Thyroid gland (tissue), 4 donors: ENCODE results near the gene PPM1E. TPM values are rescaled to one million over a fixed set of nuclear protein-coding genes. Genes with fewer than 3 reads are reported as not detected.

Experiments used
- DNase-seq, 2 donors: peaks; one replicate each; pipeline ENCODE4 v3.0.0-alpha.2; 2019
- H3K27ac ChIP-seq, 3 donors: fragments of 200-600 bp; sonication (generic); 1 replicate in 2 of 3; 2 replicates in 1 of 3; pipeline ENCODE4 v1.5.1; 2016 to 2019; ENCODE audit warnings: mild to moderate bottlenecking in 1 of 3, moderate library complexity in 1 of 3
- H3K27me3 ChIP-seq: fragments of 200-600 bp; sonication (generic); one replicate; pipeline ENCODE4 v1.5.1; 2019
- H3K36me3 ChIP-seq, 2 donors: fragments of 200-600 bp; sonication (generic); one replicate each; pipeline ENCODE4 v1.5.1; 2016 to 2019
- H3K4me1 ChIP-seq, 2 donors: fragments of 200-600 bp; sonication (generic); one replicate each; pipeline ENCODE4 v1.5.1; 2017 to 2019
- H3K4me3 ChIP-seq, 3 donors: fragments of 200-600 bp; sonication (generic); replicated peaks in 1 of 3; 1 replicate in 2 of 3; 2 replicates in 1 of 3; pipeline ENCODE4 v1.5.1; 2016; ENCODE audit warnings: mild to moderate bottlenecking in 1 of 3
- H3K9me3 ChIP-seq: fragments of 200-600 bp; sonication (generic); one replicate; pipeline ENCODE4 v1.5.1; 2017
- POLR2A ChIP-seq, 2 donors: fragments of 450-650 bp; IDR thresholded peaks; one replicate each; pipeline ENCODE4 v1.6.1; 2017; ENCODE audit warnings: antibody characterized with exemption in 2 of 2, mild to moderate bottlenecking in 2 of 2, moderate library complexity in 1 of 2
- WGBS, 2 donors: methylation state at CpG; one replicate each; pipeline ENCODE4 v1.1.5; 2017; 5-methylcytosine and 5-hydroxymethylcytosine counted together
- intact Hi-C: fragments of 100-400 bp; cut with DNase I; formaldehyde crosslinking; loops from one replicate; pipeline ENCODE4 v1.15.1; 2023
- total RNA-seq, 4 donors: library from RNA; depleted of rRNA; stranded (reverse); fragments of >200 nt; gene quantifications; one replicate each; pipeline ENCODE4 v1.2.3, GENCODE V29; 2016
- TF ChIP-seq, protein P1 (sequence below), 6 experiments: fragments of 200-600 bp in 3 of 6; fragments of 450-650 bp in 3 of 6; sonication (generic) in 3 of 6; IDR thresholded peaks; one replicate each; pipeline ENCODE4 v1.5.1; 2016 to 2019; ENCODE audit warnings: antibody characterized with exemption in 6 of 6, mild to moderate bottlenecking in 2 of 6, inconsistent platforms in 1 of 6, moderate library complexity in 1 of 6

The PPM1E gene
- total RNA-seq, 4 donors from 2014 or later, result 0.11 to 0.13 (median 0.13) TPM; not detected in 1

DNA sequence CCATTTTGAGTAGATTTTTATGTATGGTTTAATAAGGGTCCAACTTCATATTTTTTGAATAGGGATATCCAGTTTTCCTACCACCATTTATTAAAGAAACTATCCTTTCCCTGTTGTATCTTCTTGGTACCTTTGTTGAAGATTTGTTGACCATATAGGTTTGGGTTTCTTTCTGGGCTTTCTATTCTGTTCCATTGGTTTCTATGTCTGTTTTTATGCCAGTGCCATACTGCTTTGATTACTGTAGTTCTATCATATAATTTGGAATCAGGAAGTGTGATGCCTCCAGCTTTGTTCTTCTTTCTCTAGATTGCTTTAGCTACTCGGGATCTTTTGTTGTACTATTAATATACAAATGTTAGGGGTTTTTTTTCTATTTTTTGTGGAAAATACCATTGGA lies 46.5 kb downstream of the PPM1E start:
- no peaks in the 10 kb centered on the region for H3K9me3 ChIP-seq
- H3K36me3 ChIP-seq, result no peaks in the 10 kb centered on the region
- 74 to 81% methylated on average over 1 of the region's 1 CpG for WGBS, 2 donors
- no peaks in the 10 kb centered on the region for H3K27me3 ChIP-seq
- no peak for DNase-seq
- H3K27ac ChIP-seq, result no peak overlapping the region
- H3K4me3 ChIP-seq, result no peak overlapping the region
- intact Hi-C loops, result no loop called here
- H3K4me1 ChIP-seq, result no peaks in the 10 kb centered on the region
- TF ChIP-seq, protein P1, sequence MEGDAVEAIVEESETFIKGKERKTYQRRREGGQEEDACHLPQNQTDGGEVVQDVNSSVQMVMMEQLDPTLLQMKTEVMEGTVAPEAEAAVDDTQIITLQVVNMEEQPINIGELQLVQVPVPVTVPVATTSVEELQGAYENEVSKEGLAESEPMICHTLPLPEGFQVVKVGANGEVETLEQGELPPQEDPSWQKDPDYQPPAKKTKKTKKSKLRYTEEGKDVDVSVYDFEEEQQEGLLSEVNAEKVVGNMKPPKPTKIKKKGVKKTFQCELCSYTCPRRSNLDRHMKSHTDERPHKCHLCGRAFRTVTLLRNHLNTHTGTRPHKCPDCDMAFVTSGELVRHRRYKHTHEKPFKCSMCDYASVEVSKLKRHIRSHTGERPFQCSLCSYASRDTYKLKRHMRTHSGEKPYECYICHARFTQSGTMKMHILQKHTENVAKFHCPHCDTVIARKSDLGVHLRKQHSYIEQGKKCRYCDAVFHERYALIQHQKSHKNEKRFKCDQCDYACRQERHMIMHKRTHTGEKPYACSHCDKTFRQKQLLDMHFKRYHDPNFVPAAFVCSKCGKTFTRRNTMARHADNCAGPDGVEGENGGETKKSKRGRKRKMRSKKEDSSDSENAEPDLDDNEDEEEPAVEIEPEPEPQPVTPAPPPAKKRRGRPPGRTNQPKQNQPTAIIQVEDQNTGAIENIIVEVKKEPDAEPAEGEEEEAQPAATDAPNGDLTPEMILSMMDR (IDR thresholded peaks at IDR 0.05), result no peak
- no peak for TF ChIP-seq POLR2A (IDR thresholded peaks at IDR 0.05)

DNA sequence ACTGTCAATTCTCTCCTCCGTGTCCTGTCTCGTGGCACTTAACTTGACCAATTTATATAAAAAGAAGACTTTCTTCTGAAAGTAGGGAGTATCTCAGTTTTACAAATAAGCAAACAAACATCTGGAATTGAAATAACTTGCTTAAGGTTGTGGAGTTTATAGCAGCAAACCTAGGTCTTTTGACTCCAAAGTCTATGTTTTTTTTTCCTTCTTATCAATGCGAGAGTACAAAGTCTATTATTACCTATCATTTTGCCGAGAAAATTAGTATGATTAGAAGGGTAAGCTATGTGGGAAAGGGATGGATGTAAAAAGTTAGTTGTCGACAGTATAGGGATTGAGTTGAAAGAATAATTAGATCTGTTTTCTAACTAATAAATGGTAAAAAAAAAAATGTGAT lies 50.4 kb downstream of the PPM1E start:
- H3K4me3 ChIP-seq, result no peak overlapping the region
- no peaks in the 10 kb centered on the region for H3K27me3 ChIP-seq
- no peaks in the 10 kb centered on the region for H3K36me3 ChIP-seq
- 89 to 90% methylated on average over 5 of the region's 5 CpGs for WGBS, 2 donors
- intact Hi-C loops, result no loop called here
- TF ChIP-seq POLR2A (IDR thresholded peaks at IDR 0.05), result no peak
- TF ChIP-seq, protein P1 (IDR thresholded peaks at IDR 0.05), result no peak
- no peaks in the 10 kb centered on the region for H3K9me3 ChIP-seq
- no peaks in the 10 kb centered on the region for H3K4me1 ChIP-seq
- DNase-seq, result no peak
- H3K27ac ChIP-seq, result no peak overlapping the region

DNA sequence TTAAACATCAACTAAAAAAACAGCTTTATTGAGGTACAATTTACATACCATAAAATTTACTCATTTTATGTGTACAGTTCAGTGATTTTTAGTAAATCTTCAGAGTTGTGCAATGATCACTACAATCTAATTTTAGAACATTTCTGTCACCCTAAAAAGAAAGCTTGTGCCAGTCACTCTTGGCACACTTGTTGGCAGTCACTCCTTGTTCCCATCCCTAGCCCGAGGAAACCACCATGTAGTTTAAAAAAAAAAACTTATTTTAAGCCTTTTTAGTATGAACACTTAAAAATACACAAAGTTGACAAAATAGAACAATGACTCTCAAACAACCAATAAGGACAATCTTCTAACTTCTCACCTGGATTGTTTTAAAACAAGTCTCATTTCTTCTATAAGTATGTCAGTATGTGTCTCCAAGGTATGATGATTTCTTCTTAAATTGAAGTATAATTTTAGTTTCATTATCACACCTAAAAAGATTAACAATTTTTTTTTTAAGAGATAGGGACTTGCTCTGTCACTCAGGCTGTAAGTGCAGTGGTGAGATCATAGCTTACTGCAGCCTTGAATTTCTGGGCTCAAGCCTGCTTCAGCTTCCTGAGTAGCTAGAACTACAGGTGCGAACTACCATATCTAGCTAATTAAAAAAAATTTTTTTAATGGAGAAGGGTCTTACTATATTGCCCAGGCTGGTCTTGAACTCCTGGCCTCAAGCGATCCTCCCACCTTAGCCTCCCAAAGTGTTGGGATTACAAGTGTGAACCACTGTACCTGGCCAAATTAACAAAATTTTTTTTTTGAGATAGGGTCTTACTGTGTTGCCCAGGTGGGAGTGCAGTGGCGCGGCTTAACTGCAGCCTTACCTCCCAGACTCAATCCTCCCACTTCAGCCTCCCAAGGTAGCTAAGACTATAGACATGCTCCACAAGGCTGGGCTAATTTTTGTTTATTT lies 53.2 kb downstream of the PPM1E start:
- no peak overlapping the region for H3K27ac ChIP-seq
- no peaks in the 10 kb centered on the region for H3K9me3 ChIP-seq
- WGBS, 2 donors, result 79 to 81% methylated on average over 5 of the region's 5 CpGs
- no peaks in the 10 kb centered on the region for H3K36me3 ChIP-seq
- TF ChIP-seq POLR2A (IDR thresholded peaks at IDR 0.05), result no peak
- TF ChIP-seq, protein P1 (IDR thresholded peaks at IDR 0.05), result no peak
- no peaks in the 10 kb centered on the region for H3K27me3 ChIP-seq
- intact Hi-C loops, result no loop called here
- DNase-seq, result peak; percentile 5 to 7
- H3K4me3 ChIP-seq, result no peak overlapping the region
- no peaks in the 10 kb centered on the region for H3K4me1 ChIP-seq

DNA sequence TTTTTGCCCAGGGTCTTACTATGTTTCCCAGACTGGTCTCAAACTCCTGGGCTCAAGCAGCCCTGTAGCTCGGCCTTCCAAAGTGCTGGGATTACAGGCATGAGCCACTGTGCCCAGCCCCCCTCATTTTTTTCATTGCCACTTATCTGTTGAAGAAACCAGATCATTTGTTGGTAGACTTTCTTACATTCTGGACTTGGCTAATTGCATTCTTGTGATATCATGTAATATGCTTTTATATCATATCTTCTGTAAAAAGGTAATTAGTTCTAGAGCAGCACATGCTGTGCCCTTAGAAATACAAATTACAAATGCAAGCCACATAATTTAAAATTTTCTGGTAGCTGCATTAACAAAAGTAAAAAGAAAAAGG lies 53.9 kb downstream of the PPM1E start:
- TF ChIP-seq, protein P1 (IDR thresholded peaks at IDR 0.05), result no peak
- no peak for TF ChIP-seq POLR2A (IDR thresholded peaks at IDR 0.05)
- no peak for DNase-seq
- H3K27ac ChIP-seq, result no peak overlapping the region
- no peaks in the 10 kb centered on the region for H3K4me1 ChIP-seq
- H3K9me3 ChIP-seq, result no peaks in the 10 kb centered on the region
- no peaks in the 10 kb centered on the region for H3K27me3 ChIP-seq
- WGBS, 2 donors, result 82 to 86% methylated on average over 1 of the region's 1 CpG
- intact Hi-C loops, result no loop called here
- no peaks in the 10 kb centered on the region for H3K36me3 ChIP-seq
- no peak overlapping the region for H3K4me3 ChIP-seq

DNA sequence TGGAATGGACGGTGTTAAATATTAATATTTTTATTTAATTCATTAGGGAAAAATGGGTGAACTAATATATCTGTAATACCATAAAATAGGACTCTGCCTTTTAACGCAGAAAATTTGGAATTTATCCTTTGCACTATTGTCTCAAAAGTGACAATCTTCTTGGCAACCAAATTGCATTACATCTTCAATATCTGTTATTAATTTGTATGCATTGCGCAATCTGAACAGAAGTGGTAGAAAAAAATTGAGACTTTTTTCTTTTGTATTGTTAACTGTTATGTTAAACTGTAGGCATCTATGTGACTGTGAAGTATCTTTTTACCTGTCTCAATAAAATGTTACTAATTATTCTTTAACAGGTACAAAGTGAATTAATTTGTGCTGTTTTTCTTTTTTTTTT lies 55.6 kb downstream of the PPM1E start:
- Histone ChIP-seq H3K9me3 (no peaks in the 10 kb centered on the region), H3K36me3 (no peaks in the 10 kb centered on the region), H3K4me1 (no peaks in the 10 kb centered on the region), H3K4me3 (no peak overlapping the region), H3K27me3 (no peaks in the 10 kb centered on the region), H3K27ac (no peak overlapping the region)
- 90 to 91% methylated on average over 3 of the region's 3 CpGs for WGBS, 2 donors
- no peak for DNase-seq
- no peak for TF ChIP-seq POLR2A (IDR thresholded peaks at IDR 0.05)
- intact Hi-C loops, result no loop called here
